HG03103 (cell line): ENCODE data around the gene RPL18A.

Experiments
- ATAC-seq: cut with Tn5 transposase; IDR thresholded peaks from one replicate; pipeline ENCODE4 v1.9.1; 2021; ENCODE audit warnings: low read depth; ENCODE audit not compliant: unreplicated experiment

Gene RPL18A

GRCh38 chr19:17841371-17841809 is 18.3 kb upstream of the RPL18A start:
- no peak for ATAC-seq

GRCh38 chr19:17841810-17842662 is 17.7 kb upstream of the RPL18A start:
- no peak for ATAC-seq

DNA sequence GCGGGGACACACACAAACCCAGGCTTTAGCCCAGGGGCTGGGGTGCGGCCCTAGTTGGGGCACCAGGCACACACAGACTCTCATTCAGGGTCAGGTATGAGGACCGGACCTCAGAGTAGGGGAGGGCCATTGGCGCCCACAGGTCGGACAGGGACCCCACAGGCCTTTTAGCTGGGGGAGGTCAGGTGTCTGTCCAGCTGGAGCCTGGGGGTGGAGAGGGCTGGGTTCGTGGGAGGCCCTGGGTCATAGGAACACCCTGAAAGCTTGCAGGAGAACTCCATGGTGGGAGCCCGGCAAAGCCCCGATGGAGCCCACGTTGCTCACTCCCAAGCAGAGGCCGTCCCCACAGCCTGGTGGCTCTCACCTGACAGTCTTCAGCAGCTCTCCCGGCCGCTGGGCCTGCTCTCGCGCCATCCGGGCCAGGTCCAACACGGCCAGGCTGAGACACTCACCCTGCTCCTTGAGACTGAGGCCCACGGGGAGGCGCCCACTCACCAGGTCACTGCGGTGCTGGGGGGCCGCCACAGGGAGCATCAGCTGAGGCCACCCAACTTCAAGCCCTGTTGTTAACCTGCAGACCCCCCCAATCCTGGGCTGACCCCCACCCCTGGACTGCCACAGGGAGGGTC is 16.9 kb upstream of the RPL18A start:
- ATAC-seq, result no peak

DNA sequence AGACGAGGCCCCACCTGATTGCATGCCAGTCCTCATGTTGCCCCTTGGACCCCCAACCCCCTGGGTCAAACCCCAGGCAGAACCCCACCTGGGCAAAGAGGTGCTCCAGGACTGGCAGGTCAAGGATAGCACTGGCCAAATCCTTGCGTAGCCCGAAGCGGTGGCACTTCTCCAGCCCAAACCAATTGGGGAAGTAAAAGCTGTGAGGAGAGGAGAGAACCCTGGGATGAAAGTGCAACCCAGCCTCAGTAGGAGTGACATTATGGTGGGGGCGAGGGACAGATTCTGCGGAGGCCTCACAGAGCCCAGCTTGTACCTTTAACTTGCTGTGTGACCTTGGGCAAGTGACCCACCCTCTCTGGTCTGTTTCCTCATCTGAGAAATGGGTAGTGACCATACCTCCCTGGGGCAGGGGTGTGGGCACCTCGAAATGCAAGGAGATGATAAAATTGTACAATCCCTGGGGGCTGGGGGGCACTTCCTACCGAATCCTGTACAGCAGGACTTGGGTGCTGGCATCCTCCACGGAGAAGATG is 16.4 kb upstream of the RPL18A start:
- no peak for ATAC-seq

GRCh38 chr19:17843908-17844490 is 15.7 kb upstream of the RPL18A start:
- no peak for ATAC-seq

GRCh38 chr19:17846146-17846545 is 13.6 kb upstream of the RPL18A start:
- ATAC-seq, result no peak

GRCh38 chr19:17847538-17848366 is 12.0 kb upstream of the RPL18A start, which contains the start of gene JAK3:
Gene JAK3, minus strand, starts transcription at chr19:17847982. Its CDS starts 3,565 bp downstream, at chr19:17844417.
- peak; percentile 57 for ATAC-seq

DNA sequence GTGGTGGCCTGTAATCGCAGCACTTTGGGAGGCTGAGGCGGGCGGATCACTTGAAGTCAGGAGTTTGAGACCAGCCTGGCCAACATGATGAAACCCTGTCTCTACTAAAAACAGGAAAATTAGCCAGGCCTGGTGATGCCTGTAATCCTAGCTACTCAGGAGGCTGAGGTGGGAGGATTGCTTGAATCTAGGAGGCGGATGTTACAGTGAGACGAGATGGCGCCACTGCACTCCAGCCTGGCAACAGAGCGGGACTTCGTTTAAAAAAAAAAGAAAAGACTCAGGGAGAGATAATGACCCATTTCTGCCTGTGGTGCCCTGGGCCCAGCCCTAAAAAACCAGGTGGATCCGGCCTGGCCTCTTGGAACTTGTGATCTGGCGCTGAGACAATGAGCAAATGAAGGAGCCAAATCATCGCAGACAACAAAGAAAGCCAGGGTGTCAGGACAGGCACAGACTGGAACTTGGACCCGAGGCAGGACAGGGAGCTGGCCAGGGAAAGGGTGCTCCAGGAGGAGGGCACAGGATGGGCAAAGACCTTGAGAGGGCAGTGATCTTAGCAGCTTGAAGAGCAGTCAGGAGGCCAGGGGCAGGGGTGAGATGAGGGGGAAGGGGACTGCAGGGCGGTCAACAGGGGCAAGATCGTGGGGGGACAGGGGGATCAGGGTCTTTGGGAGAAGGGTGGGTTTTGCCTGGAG is 11.0 kb upstream of the RPL18A start:
- no peak for ATAC-seq

- no peak for ATAC-seq
Observed at GRCh38 chr19:17854061-17854460, 5.6 kb upstream of the RPL18A start.

- no peak for ATAC-seq
Observed at GRCh38 chr19:17855280-17856152, 4.2 kb upstream of the RPL18A start.

- no peak for ATAC-seq
Observed at GRCh38 chr19:17860331-17860992, 752 bp downstream of the RPL18A start.

GRCh38 chr19:17860993-17861360 is 1.3 kb downstream of the RPL18A start:
- no peak for ATAC-seq

DNA sequence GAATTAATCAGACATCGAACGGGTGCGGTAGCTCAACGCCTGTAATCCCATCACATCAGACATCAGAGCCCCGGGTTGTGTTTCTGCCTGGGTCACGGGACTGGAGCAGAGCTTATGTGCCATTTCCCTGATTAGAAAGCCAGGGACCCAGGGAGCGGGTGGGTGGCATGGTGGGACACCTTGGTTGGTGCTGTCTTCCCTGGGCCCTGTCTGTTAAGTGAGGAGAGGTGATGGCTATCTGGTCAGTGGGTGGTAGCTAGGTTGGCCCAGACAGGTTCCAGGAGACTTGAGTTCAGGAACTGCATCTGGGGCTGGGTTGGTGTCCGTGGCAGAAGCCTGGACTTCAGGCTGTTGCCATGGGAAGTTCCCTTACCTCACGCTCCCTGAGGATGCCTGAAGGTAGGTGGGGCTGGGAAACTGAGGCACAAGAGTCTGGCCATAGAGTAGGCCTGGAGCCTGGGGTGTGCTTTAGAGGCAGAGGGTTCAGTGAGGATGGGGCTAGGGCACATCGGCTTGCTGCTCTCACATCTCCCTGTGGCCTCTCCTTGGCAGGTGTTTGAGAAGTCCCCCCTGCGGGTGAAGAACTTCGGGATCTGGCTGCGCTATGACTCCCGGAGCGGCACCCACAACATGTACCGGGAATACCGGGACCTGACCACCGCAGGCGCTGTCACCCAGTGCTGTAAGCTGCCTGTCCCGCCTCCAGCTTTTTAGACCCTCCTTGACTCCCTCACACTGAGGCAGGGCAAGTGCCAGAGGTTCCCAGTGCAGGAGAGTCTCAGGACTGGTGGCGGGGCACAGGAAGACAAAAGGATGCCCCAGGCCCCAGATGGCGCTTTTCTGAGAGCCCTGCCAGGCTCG is 2.1 kb downstream of the RPL18A start:
- ATAC-seq, result no peak

- no peak for ATAC-seq
Observed at GRCh38 chr19:17862711-17863519, 3.2 kb downstream of the RPL18A start.

DNA sequence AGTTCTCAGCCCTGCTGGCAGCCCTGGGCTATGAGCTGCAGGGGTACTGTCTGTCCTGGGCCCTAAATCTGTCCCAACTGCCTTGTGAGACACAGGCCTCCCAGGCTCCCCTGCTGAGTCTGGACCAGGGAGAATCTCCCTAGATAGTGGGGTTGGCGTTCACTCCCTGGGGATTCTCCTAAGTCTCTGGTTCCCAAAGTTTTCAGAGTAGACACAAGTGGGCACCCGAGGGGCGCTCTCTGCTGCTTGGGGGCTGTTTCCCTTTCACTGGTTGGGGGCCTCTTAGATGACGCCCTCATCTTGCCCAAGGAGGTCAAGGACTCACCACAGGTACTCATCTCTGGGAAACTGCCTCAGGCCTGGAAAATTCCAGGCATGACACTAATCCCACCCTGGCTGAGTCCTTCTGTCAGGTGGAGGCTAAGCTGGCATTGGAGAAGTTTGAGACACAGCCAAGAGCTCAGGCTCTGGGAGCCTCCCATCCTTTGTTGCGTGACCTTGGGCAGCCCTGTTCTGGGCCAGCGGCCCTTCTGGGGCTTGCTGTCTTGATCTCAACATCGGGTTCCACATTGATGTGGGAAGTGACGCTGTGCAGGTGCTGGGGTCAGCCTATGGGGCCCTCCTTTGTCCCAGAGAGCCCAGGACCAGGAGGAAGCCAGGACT is 3.9 kb downstream of the RPL18A start:
- ATAC-seq, result no peak
